OCI-M2 (cell line): ENCODE data around the gene HCK.

Experiments used
- DNase-seq: peaks from one replicate; lab custom pipeline; 2025; ENCODE audit not compliant: unreplicated experiment; lab: John Stamatoyannopoulos, UW

HCK gene

DNA sequence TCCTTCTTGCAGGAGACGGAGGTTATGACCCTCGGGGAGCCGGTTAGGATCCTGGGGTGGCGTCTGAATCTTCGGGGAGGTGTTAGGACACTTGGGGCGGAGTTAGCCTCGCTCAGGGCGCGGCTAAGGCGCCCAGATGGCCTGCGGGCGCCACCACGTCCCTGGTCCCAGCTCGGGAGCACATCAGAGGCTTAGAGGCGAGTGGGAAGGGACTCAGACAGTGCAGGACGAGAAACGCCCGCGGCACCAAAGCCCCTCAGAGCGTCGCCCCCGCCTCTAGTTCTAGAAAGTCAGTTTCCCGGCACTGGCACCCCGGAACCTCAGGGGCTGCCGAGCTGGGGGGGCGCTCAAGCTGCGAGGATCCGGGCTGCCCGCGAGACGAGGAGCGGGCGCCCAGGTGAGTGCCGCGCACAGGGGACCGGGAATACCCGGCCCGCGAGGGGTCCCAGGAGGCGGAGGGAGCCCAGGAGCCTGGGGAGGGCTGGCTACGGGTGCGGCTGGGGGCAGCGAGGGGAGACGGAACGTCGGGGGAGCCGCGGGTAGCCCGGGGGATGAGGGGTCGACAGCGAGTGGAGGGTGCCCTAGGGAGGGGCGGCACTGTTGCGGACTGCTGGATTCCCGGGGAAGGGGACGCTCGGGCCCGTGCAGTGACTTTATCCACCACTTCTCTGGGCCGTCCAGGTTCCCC is at the start of gene HCK:
Gene HCK (plus strand): TSS at position 153 of the 688 bp plus-strand sequence.
- no peak for DNase-seq

DNA sequence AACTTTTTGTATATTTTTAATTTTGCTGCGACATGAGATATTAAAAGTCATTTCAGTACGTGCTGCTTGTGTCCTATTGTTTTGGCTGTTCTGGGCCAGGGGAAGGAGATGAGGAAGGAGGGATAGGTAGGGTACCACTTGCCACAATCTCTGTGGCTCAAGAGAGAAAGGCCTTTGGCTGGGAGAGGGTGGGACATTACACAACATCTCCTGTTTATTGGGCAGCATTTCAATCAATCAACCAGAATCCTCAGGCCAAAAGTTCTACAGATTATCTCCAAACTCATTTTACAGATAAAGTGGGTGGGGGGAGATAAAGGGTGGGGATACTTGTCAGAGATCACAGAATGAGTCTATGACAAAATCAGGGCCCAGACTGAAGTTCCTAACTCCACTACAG is 48.7 kb upstream of the HCK start:
- no peak for DNase-seq

DNA sequence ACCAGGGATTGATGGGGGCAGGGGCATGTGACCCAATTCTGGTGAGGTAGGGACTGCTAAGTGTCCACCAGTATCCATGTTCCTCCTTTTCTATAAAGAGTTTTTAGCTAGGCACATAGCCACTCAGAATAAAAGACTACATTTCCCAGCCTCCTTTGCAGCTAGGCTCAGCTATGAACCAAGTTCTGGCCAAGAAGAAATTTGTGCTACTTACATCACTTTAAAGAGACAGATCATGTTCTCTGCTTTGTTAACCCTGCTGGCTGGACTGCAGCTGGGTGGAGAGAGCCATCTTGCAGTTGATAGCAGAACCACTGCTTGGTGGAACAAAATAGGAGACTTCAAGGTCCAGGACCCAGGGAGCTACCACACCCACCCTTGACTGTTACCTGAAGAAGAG is 47.1 kb upstream of the HCK start:
- DNase-seq: no peak

- no peak for DNase-seq
Measured at GRCh38 chr20:32006053-32006452, 46.0 kb upstream of the HCK start.

- DNase-seq: no peak
Measured at GRCh38 chr20:32006841-32007786, 44.9 kb upstream of the HCK start.

GRCh38 chr20:32007787-32008616 is 44.0 kb upstream of the HCK start:
- DNase-seq: no peak

DNA sequence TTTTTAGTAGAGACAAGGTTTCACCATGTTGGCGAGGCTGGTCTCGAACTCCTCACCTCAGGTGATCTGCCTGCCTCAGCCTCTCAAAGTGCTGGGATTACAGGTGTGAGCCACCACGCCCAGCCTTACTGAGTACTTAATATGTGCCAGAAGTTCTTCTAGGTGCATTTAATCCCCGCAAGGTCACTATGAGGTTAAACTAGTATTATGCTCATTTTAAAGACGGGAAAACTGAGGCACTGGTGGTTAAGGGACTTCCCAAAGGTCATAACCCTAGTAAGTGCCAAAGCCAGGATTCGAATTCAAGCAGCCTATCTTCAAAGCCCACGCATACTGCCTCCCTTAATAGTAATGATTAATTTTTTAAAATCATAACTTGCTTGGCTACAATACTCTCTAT is 42.5 kb upstream of the HCK start:
- DNase-seq: no peak

- no peak for DNase-seq
Measured at GRCh38 chr20:32010101-32010500, 41.9 kb upstream of the HCK start, which contains the start of gene CCM2L. Gene CCM2L, plus strand, starts transcription at chr20:32010438. Its CDS starts 17 bp downstream, at chr20:32010455.

DNA sequence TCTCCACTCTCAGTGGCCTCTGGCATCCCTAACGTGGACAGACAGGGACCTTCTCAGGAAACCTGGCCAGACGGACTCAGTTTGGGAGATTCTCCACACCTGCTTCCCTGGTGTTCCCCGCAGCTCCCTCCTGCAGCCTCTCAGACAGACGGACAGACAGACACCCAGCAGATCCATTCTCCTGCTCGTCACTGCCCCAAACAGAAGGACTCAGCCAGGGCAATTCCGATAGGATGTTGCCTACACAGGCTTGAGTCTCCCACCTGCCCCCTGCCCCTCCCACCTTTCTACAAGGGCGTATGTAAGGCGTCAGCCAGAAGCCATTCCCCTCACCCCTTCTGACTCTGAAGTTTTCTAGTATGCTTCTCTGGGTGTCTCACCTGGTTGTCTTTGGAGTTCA is 41.4 kb upstream of the HCK start:
- no peak for DNase-seq

DNA sequence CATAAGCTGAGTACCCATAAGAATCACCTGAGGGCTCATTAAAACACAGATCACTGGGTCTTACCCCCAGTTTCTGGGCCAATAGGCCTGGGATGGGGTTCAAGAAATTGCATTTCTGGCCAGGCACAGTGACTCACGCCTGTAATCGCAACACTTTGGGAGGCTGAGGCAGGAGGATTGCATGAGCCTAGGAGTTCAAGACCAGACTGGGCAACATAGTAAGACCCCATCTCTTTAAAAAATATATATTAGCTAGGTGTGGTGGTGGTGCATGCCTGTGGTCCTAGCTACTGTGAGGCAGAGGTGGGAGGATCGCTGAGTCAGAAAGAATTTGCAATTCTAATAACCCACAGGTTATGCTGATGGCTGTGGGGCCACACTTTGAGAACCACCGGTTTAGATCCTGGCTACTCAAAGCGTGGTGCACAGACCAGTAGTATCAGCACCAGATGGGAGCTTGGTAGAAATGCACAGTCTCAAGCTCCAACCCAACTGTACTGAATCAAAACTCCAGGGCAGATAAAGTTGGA is 39.8 kb upstream of the HCK start:
- DNase-seq: no peak

- no peak for DNase-seq
Measured at GRCh38 chr20:32013326-32013725, 38.7 kb upstream of the HCK start.

DNA sequence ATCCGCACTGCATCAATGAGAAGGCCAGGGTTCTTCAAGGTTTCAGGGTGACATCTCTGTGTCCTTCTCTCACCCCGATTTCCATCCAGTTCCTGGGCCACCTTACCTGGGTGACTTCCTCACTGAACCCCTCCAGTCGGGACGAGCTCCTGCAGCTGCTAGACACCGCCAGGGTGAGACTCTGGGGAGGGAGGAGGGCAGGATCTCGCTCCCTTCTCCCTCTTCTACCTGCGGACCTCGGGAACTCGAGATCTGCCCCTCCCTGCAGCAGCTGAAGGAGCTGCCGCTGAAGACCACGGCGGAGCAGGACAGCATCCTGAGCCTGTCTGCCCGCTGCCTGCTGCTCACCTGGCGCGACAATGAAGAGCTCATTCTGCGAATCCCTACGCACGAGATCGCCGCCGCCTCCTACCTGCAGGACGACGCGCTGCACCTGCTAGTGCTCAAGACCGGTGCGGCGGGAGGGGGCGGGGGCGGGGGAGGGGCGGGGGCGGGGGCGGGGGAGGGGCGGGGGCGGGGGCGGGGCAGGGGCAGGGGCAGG is 34.3 kb upstream of the HCK start:
- no peak for DNase-seq

GRCh38 chr20:32018269-32019155 is 33.5 kb upstream of the HCK start:
- DNase-seq: no peak

DNA sequence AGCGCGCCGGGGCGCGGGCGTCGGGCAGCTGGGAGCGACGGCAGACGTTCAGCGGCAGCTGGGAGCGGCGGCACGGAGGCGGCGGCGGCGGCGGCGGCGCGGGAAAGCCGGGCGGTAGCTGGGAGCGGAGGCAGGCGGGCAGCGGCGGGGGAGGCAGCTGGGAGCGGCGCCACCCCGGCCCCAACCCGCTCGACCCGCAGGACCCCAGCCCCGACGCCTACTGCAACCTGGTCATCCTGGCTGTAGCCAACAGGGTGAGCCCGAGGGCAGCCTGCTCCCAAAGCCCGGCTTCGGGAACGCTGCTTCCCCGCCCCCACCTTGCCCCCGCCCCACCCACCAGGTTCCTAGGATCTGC is 32.9 kb upstream of the HCK start:
- no peak for DNase-seq

GRCh38 chr20:32019563-32020463 is 32.2 kb upstream of the HCK start:
- no peak for DNase-seq

DNA sequence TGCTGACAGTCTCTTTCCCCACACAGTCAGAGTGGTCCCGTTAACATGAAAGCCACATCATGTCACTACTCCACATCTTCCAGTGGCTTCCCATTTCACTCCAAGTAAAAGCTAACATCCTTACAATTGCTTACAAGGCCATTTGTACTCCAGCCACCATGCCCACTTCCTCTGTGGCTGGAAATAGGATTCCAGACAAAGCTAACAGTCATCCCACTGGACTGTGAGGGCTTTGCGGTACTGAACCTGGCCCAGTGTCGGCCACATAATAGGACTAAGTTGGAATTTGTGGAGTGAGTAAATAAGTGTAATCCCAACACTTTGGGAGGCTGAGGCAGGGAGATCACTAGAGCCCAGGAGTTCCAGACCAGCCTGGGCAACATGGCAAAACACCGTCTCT is 31.0 kb upstream of the HCK start:
- DNase-seq: no peak

DNA sequence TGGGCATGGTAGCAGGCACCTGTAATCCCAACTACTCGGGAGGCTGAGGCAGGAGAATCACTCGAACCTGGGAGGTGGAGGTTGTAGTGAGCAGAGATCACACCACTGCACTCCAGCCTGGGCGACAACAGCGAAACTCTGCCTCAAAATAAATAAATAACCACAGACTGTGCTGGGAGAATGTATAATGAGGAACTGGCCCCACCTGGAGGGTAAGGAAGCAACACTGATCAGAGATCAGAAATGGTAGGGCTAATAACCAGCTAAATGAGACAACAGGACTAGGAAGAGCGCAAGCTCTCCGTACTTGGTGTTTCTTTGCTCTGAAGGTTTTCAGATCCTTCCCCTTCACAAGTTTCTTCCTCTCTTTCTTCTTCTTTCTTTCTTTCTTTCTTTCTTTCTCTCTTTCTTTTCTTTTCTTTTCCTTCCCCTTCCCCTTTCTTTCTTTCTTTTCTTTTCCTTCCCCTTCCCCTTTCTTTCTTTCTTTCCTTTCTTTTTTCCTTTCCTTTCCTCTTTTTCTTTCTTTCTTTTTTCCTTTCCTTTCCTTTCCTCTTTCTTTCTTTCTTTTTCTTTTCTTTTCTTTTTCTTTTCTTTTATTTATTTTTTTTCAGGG is 27.3 kb upstream of the HCK start:
- DNase-seq: no peak

DNA sequence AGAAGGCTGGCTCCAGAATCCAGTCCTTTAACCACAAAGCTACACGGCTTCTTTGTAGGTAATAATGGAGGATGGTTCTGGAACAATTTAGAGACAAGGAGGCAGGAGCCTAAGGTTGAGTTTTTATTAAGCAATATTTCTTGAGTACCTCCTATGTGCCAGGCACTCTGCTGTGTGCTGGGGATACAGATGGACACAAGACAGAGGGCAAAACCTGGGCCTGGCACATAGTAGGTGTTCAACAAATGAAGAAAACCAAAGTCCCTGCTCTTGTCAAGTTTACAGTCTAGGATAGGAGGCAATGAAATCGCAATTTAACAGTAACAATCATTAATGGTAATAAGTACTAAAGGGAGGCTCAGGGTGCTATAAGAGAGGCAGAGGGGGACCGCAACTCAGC is 24.4 kb upstream of the HCK start:
- no peak for DNase-seq
